Stomach (tissue), 4 donors: ENCODE results near the gene GGA1.

Experiments used
- CTCF ChIP-seq, 7 experiments: fragments of 450-650 bp in 4 of 7; fragments of 200-600 bp in 3 of 7; sonication (generic) in 3 of 7; IDR thresholded peaks; one replicate each; pipeline ENCODE4 v1.5.1; 2016 to 2019; ENCODE audit warnings: antibody characterized with exemption in 7 of 7, control low read depth in 2 of 7, mild to moderate bottlenecking in 1 of 7
- EP300 ChIP-seq: sonication (generic); formaldehyde crosslinking; IDR thresholded peaks from one replicate; pipeline ENCODE4 v1.6.1; 2017; ENCODE audit warnings: antibody characterized with exemption
- POLR2A ChIP-seq, 4 donors: fragments of 450-650 bp; IDR thresholded peaks; one replicate each; pipeline ENCODE4 v1.6.1; 2016; ENCODE audit warnings: antibody characterized with exemption in 4 of 4, control low read depth in 2 of 4, mild to moderate bottlenecking in 1 of 4, moderate library complexity in 1 of 4
- POLR2AphosphoS5 ChIP-seq, 3 donors: sonication (generic); formaldehyde crosslinking; IDR thresholded peaks; one replicate each; pipeline ENCODE4 v1.6.1; 2016; ENCODE audit warnings: antibody characterized with exemption in 3 of 3

GRCh38 chr22:37627121-37627520 lies 18.5 kb downstream of the GGA1 start:
- TF ChIP-seq CTCF (IDR thresholded peaks at IDR 0.05) (no peak), POLR2A (IDR thresholded peaks at IDR 0.05) (no peak), POLR2AphosphoS5 (IDR thresholded peaks at IDR 0.05) (no peak), EP300 (no peak)
